Astrocyte (in vitro differentiated cells and primary cell): ENCODE measurements around the gene DNHD1. TPM values are rescaled to one million over a fixed set of nuclear protein-coding genes. Genes with fewer than 3 reads are reported as not detected.

ENCODE experiments used
- DNase-seq: peaks from one replicate; pipeline ENCODE4 v3.0.0-alpha.2; 2010; ENCODE audit warnings: low read depth
- FAIRE-seq: peaks from 2 replicates; lab custom pipeline; 2011; peaks lifted over from hg19 to GRCh38; lab: Jason Lieb, UNC
- H2AFZ ChIP-seq: 2 replicates; pipeline ENCODE4 v1.6.0; 2012; ENCODE audit warnings: low read depth, low read length, inconsistent platforms
- H3K27ac ChIP-seq: 2 replicates; pipeline ENCODE4 v1.5.1; 2011; ENCODE audit warnings: low read depth, low read length, inconsistent platforms
- H3K27me3 ChIP-seq: 2 replicates; pipeline ENCODE4 v1.6.0; 2011; ENCODE audit warnings: low read length, inconsistent platforms; ENCODE audit not compliant: insufficient read depth
- H3K36me3 ChIP-seq: 2 replicates; pipeline ENCODE4 v1.5.1; 2011; ENCODE audit warnings: low read length, inconsistent platforms; ENCODE audit not compliant: insufficient read depth
- H3K4me1 ChIP-seq: 2 replicates; pipeline ENCODE4 v1.5.1; 2011; ENCODE audit warnings: low read length, inconsistent platforms; ENCODE audit not compliant: insufficient read depth
- H3K4me2 ChIP-seq: 2 replicates; pipeline ENCODE4 v1.6.0; 2012; ENCODE audit warnings: low read length, inconsistent platforms
- H3K4me3 ChIP-seq: 2 replicates; pipeline ENCODE4 v1.5.1; 2011; ENCODE audit warnings: low read depth, mild to moderate bottlenecking, low read length, inconsistent platforms; ENCODE audit not compliant: insufficient read depth
- H3K79me2 ChIP-seq: 2 replicates; pipeline ENCODE4 v1.6.0; 2012; ENCODE audit warnings: mild to moderate bottlenecking, low read length, inconsistent platforms; ENCODE audit not compliant: insufficient read depth
- H3K9ac ChIP-seq: 2 replicates; pipeline ENCODE4 v1.6.0; 2012; ENCODE audit warnings: mild to moderate bottlenecking, low read length, inconsistent platforms
- H3K9me3 ChIP-seq: 2 replicates; pipeline ENCODE4 v1.5.1; 2012; ENCODE audit warnings: low read depth, mild to moderate bottlenecking, low read length, inconsistent platforms; ENCODE audit not compliant: insufficient read depth
- H4K20me1 ChIP-seq: 2 replicates; pipeline ENCODE4 v1.6.0; 2012; ENCODE audit warnings: low read length, inconsistent platforms; ENCODE audit not compliant: insufficient read depth
- H3K27ac Mint-ChIP-seq: one replicate; pipeline ENCODE4 v1.8.0; 2021; ENCODE audit warnings: mild to moderate bottlenecking, mixed read lengths; ENCODE audit not compliant: unreplicated experiment
- H3K27me3 Mint-ChIP-seq: one replicate; pipeline ENCODE4 v1.8.0; 2021; ENCODE audit warnings: low read depth, mixed read lengths; ENCODE audit not compliant: unreplicated experiment
- H3K36me3 Mint-ChIP-seq: one replicate; pipeline ENCODE4 v1.8.0; 2021; ENCODE audit warnings: low read depth, mixed read lengths; ENCODE audit not compliant: unreplicated experiment
- H3K4me1 Mint-ChIP-seq: one replicate; pipeline ENCODE4 v1.8.0; 2021; ENCODE audit warnings: low read depth, mixed read lengths; ENCODE audit not compliant: unreplicated experiment
- H3K4me3 Mint-ChIP-seq: one replicate; pipeline ENCODE4 v1.8.0; 2021; ENCODE audit warnings: mild to moderate bottlenecking, moderate library complexity, mixed read lengths; ENCODE audit not compliant: unreplicated experiment
- H3K9me3 Mint-ChIP-seq: one replicate; pipeline ENCODE4 v1.8.0; 2021; ENCODE audit warnings: mild to moderate bottlenecking, mixed read lengths; ENCODE audit not compliant: unreplicated experiment
- CTCF ChIP-seq: IDR thresholded peaks from 2 replicates; pipeline ENCODE4 v1.5.1; 2011; ENCODE audit warnings: low read depth, mild to moderate bottlenecking, inconsistent platforms, low read length, moderate library complexity; ENCODE audit not compliant: insufficient read depth
- EZH2 ChIP-seq: IDR thresholded peaks from 2 replicates; pipeline ENCODE4 v1.6.1; 2012; ENCODE audit warnings: mild to moderate bottlenecking, low read length, inconsistent platforms; ENCODE audit not compliant: insufficient read depth
- total RNA-seq: library from RNA; stranded (reverse); gene quantifications from 2 replicates; pipeline ENCODE4 v1.2.1, GENCODE V29; 2021

Gene DNHD1
- total RNA-seq, 1 donor from 2014 or later = 8.2 TPM

- Mint-ChIP-seq H3K4me1 (peaks cover 1% of the 10 kb centered on the region), H3K9me3 (no peaks in the 10 kb centered on the region), H3K27ac (no peak overlapping the region), H3K4me3 (no peak overlapping the region), H3K36me3 (peaks cover 30% of the 10 kb centered on the region), H3K27me3 (no peaks in the 10 kb centered on the region)
- no peak overlapping the region for H2AFZ ChIP-seq
- H3K9me3 ChIP-seq = no peaks in the 10 kb centered on the region
- H3K79me2 ChIP-seq = no peaks in the 10 kb centered on the region
- DNase-seq (peak; percentile 26), FAIRE-seq (no peak)
- TF ChIP-seq CTCF (no peak), EZH2 (no peak)
- no peak overlapping the region for H3K4me2 ChIP-seq
- H3K27me3 ChIP-seq = no peaks in the 10 kb centered on the region
- no peaks in the 10 kb centered on the region for H4K20me1 ChIP-seq
- H3K36me3 ChIP-seq = no peaks in the 10 kb centered on the region
- H3K4me1 ChIP-seq = peaks cover 3% of the 10 kb centered on the region
- no peak overlapping the region for H3K4me3 ChIP-seq
- no peak overlapping the region for H3K9ac ChIP-seq
- no peak overlapping the region for H3K27ac ChIP-seq
Measured at GRCh38 chr11:6544921-6545850, 48.1 kb downstream of the DNHD1 start.

GRCh38 chr11:6545917-6546605, 49.0 kb downstream of the DNHD1 start:
- Mint-ChIP-seq H3K36me3 (peaks cover 30% of the 10 kb centered on the region), H3K4me1 (peaks cover 1% of the 10 kb centered on the region), H3K9me3 (no peaks in the 10 kb centered on the region), H3K4me3 (no peak overlapping the region), H3K27me3 (no peaks in the 10 kb centered on the region), H3K27ac (no peak overlapping the region)
- FAIRE-seq (no peak), DNase-seq (no peak)
- Histone ChIP-seq H3K79me2 (no peaks in the 10 kb centered on the region), H3K4me3 (no peak overlapping the region), H3K27ac (no peak overlapping the region), H3K4me2 (no peak overlapping the region), H3K9me3 (no peaks in the 10 kb centered on the region), H2AFZ (no peak overlapping the region), H3K9ac (no peak overlapping the region), H3K36me3 (no peaks in the 10 kb centered on the region), H3K27me3 (no peaks in the 10 kb centered on the region), H4K20me1 (no peaks in the 10 kb centered on the region), H3K4me1 (peaks cover 3% of the 10 kb centered on the region)
- TF ChIP-seq EZH2 (no peak), CTCF (no peak)
